ENCODE measurements around the gene AGPS.

GRCh38 chr2:177593402-177593801, 200.8 kb downstream of the AGPS start:
- TF ChIP-seq CTCF (IDR thresholded peaks at IDR 0.05; ENCODE audit: low read depth, low read length) (no peak), EZH2phosphoT487 (IDR thresholded peaks at IDR 0.05; ENCODE audit: low read depth) (no peak)

Data from OCI-LY3 (cell line).